ENCODE measurements around the gene FOXO1. TPM values are rescaled to one million over a fixed set of nuclear protein-coding genes. Genes with fewer than 3 reads are reported as not detected.
A peak's percentile ranks its signal among the peaks of the same experiment; 100 is the strongest.

Gene FOXO1
- total RNA-seq, 1 donor from 2014 or later: 19.9 TPM

DNA sequence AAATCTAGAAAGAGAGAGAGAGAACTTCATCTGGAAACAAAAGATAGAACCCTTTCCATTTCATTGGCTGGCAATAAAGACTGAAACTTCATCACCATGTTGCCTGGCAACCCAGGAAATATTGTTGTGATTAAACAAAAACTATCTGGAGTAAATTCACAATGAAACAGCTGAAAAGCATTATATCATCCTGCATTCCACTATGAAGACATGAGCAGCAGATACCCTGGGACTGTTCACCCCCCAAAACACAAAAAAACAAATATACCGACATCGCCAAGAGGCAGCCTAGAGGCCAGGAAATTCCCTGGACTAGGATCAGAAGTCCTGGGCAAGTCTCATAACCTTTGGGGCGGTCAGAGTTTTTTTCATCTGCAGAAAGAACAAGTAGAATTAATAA is 158.3 kb downstream of the FOXO1 start:
- intact Hi-C loops (cut with DNase I): no loop called here
- H3K4me3 ChIP-seq: no peak overlapping the region

GRCh38 chr13:40506592-40507446 is 159.6 kb downstream of the FOXO1 start:
- H3K4me3 ChIP-seq: no peak overlapping the region
- H3K4me1 ChIP-seq: peaks cover 5% of the 10 kb centered on the region
- no peaks in the 10 kb centered on the region for H3K27me3 ChIP-seq (ENCODE audit: low read depth)
- intact Hi-C loops (cut with DNase I): no loop called here
- no peak for ATAC-seq
- no peaks in the 10 kb centered on the region for H3K9me3 ChIP-seq
- no peak overlapping the region for H3K27ac ChIP-seq
- no peaks in the 10 kb centered on the region for H3K36me3 ChIP-seq
- no peak for DNase-seq
- TF ChIP-seq, protein P1, sequence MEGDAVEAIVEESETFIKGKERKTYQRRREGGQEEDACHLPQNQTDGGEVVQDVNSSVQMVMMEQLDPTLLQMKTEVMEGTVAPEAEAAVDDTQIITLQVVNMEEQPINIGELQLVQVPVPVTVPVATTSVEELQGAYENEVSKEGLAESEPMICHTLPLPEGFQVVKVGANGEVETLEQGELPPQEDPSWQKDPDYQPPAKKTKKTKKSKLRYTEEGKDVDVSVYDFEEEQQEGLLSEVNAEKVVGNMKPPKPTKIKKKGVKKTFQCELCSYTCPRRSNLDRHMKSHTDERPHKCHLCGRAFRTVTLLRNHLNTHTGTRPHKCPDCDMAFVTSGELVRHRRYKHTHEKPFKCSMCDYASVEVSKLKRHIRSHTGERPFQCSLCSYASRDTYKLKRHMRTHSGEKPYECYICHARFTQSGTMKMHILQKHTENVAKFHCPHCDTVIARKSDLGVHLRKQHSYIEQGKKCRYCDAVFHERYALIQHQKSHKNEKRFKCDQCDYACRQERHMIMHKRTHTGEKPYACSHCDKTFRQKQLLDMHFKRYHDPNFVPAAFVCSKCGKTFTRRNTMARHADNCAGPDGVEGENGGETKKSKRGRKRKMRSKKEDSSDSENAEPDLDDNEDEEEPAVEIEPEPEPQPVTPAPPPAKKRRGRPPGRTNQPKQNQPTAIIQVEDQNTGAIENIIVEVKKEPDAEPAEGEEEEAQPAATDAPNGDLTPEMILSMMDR (IDR thresholded peaks at IDR 0.05): no peak

More for the DNA sequence above, 158.3 kb downstream of the FOXO1 start:
- H3K27me3 ChIP-seq (ENCODE audit: low read depth): no peaks in the 10 kb centered on the region
- TF ChIP-seq, protein P1 (IDR thresholded peaks at IDR 0.05): no peak
- no peak for DNase-seq
- peak overlapping the region; percentile 60 for H3K27ac ChIP-seq
- no peaks in the 10 kb centered on the region for H3K9me3 ChIP-seq
- H3K36me3 ChIP-seq: no peaks in the 10 kb centered on the region
- H3K4me1 ChIP-seq: peaks cover 5% of the 10 kb centered on the region
- ATAC-seq: peak; percentile 71 to 74

Other genes starting within 250 kb of the FOXO1 start
- 22.2 TPM for gene MRPS31, start 104.5 kb upstream of the FOXO1 start, total RNA-seq
- 3.3 TPM for gene SLC25A15, start 123.0 kb upstream of the FOXO1 start, total RNA-seq